Subcutaneous adipose tissue (tissue), 4 donors: ENCODE measurements around the gene LIN9. TPM values are rescaled to one million over a fixed set of nuclear protein-coding genes. Genes with fewer than 3 reads are reported as not detected.

Experiments
- CTCF ChIP-seq: fragments of 450-650 bp; IDR thresholded peaks from one replicate; pipeline ENCODE4 v1.5.1; 2016; ENCODE audit warnings: low read depth, mild to moderate bottlenecking, control low read depth, antibody characterized with exemption, moderate library complexity
- total RNA-seq, 4 donors: library from RNA; depleted of rRNA; stranded (reverse); fragments of >200 nt; gene quantifications; one replicate each; pipeline ENCODE4 v1.1.0, GENCODE V29; 2016

Gene LIN9
- total RNA-seq, 4 donors from 2014 or later, result 1.8 to 4.1 (median 2.1) TPM

DNA sequence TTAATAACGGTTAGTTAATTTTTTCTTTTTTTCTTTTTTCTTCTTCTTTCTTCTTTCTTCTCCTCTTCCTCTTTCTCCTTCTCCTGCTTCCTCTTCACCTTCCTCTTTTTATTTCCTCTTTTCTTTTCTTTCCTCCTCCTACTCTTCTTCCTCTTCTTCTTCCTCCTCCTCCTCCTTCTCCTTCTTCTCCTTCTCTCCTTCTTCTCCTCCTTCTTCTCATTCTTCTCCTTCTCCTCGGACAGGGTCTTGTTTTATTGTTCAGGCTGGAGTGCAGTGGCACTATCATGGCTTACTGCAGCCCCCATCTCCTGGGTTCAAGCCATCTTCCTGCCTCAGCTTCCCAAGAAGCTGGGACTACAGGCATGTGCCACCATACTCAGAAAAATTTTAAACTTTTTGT, 109.0 kb downstream of the LIN9 start:
- no peak for TF ChIP-seq CTCF

DNA sequence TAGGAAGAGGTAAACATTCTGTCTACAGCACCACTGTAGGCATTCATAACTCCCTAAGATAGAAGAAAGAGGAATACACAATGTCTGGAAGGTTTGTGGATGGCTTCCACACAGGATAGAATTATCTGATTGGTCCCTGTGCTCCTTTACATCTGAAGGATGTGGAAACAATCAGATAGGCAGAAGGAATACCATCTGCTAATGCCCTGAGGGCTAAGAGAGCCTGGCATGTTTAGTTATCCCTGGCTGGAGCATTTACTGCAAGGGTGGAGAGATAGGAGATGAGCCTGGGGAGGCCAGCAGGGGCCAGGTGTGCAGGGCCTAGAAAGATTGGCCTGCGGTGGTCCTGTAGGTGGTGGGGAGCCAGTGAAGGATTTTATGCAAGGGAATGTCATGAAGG, 113.8 kb downstream of the LIN9 start:
- no peak for TF ChIP-seq CTCF

DNA sequence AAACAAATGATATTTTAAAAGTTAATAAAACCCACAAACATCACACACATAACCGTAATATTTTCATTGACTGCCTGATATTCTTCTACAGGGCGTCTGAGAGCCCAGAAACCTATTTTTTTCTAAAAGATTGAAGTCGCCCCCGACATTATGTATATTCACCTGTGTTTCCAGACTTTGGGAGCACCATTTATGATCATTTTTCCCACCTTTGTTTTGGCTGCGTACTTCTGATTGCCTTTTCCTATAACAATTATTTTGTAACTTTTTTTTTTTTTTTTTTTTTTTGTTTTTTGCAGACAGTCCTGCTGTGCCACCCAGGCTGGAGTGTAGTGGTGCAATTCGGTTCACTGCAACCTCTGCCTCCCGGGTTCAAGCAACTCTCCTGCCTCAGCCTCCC, 121.6 kb downstream of the LIN9 start:
- no peak for TF ChIP-seq CTCF

DNA sequence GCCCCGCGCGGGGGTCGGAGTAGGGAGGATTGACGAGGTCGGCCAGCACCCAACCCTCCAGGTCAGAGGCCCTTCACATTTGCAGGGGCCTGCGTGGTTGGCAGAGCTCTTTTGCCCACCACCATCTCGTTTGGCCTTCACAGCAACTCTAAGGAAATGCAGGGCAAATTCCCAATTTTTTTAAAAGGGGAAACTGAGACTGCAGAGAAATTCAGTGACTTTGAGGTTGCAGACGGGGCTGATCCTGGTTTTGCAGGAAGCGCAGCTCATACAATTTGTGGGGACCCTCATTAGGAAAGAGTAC, 122.0 kb downstream of the LIN9 start:
- no peak for TF ChIP-seq CTCF

DNA sequence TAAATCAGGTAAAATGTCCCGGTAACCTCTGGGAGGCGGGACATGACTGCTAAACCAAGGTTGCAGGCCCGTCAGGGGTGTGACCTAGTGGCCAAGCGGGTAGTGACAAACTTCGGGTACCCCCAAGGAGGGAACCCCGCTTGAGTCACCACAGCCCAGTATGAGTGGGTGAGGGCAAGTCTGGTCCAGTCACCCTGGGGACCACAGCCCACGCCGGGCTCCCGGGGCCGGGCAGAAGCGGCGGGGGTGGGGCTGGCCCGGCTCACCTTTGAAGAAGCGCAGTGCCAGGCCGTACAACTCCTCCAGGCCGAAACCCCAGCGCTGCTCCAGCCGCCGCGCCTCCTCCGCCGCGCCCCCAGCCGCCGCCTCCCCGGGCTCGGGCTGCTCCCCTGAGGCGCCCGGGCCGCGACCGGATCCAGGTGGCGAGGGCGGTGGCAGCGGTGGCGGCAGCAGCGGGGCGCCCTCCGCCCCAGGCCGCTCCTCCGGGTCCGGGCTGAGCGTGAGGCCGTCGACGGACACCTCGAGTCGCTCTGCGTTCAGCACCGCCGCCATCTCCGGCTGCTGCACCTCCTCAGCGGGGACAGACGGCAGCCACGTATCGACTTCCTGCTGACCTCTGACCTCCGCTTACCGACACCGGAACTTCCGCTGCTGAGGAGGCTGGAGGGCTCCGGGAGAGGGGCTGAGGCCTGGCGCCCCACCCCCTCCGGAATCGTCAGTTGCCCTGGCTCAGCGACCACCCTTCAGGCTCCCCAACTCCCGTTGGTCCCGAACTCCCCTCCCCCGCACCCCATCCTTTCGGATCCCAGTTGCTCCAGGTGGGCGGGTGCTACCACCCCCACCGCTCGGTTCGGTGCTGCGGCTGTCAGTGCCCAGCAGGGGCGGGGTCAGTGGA, 122.6 kb downstream of the LIN9 start, which contains the start of gene ACBD3:
Gene ACBD3, minus strand, starts transcription at position 618 of the 895 bp plus-strand sequence. Its CDS starts 66 bp downstream, at position 552.
- no peak for TF ChIP-seq CTCF

DNA sequence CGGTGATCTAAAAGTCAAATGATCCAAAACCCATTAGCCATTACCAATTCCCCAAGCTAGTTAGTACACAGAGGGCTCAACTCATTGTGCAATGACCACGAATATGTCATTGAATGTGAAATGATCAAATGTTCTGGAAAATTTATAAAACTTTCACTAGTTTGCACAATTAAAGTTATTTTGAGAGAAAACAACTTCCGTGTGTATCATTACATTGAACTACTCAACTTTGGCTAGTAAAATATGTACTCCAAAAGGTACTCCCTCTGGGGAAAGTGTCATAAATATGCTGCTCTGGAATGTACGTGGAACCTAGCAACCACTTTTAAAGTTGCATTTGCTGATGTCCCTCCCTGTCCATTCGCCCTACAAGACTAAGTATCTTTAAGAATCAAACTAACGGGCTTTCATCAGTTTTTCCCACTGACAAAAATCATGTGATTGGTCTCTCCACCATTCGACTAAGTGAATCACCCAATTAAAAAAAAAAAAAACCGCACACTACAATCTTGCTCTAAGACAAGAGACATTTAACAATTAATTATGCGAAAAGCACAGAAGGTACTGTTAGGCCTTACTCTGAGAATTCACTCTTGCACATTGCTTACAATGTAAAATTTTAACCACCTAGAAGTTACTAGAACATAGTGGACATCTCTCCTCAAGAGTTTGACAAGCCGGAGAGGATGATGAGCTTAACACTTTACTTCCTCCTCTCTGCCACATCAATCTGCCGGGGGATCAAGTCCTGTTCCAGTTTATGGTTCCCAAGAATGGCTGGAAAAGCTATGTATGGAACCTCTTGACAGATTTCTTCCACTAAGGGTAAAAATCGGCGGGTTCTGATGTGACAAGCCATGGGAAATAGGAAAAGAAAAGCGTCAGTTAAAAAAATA, 123.6 kb downstream of the LIN9 start:
- no peak for TF ChIP-seq CTCF
